Stomach (tissue), 9 donors: ENCODE results near the gene PKNOX2. TPM values are rescaled to one million over a fixed set of nuclear protein-coding genes. Genes with fewer than 3 reads are reported as not detected.
A peak's percentile ranks its signal among the peaks of the same experiment; 100 is the strongest.

Source experiments
- DNase-seq, 2 donors: peaks; one replicate each; pipeline versions ENCODE4 v3.0.0 to v3.0.0-alpha.2; 2013 to 2019
- H3K27ac ChIP-seq, 5 donors: fragments of 200-600 bp in 4 of 5; sonication (generic) in 4 of 5; one replicate each; pipeline ENCODE4 v1.5.1; 2013 to 2019; ENCODE audit warnings: mild to moderate bottlenecking in 1 of 5, moderate library complexity in 1 of 5
- H3K27me3 ChIP-seq, 3 donors: fragments of 200-600 bp; sonication (generic); one replicate each; pipeline ENCODE4 v1.5.1; 2017 to 2019; ENCODE audit warnings: mixed run types in 1 of 3
- H3K36me3 ChIP-seq, 4 donors: fragments of 200-600 bp; sonication (generic); 1 replicate in 3 of 4; 2 replicates in 1 of 4; pipeline ENCODE4 v1.5.1; 2016 to 2019
- H3K4me1 ChIP-seq, 4 donors: fragments of 200-600 bp; sonication (generic); one replicate each; pipeline ENCODE4 v1.5.1; 2016 to 2019
- H3K4me3 ChIP-seq, 4 donors: fragments of 200-600 bp; sonication (generic) in 3 of 4; one replicate each; pipeline ENCODE4 v1.5.1; 2016 to 2019; ENCODE audit warnings: mild to moderate bottlenecking in 1 of 4
- H3K9me3 ChIP-seq, 4 donors: fragments of 200-600 bp; sonication (generic); one replicate each; pipeline ENCODE4 v1.5.1; 2016 to 2019
- CTCF ChIP-seq, 7 experiments: fragments of 450-650 bp in 4 of 7; fragments of 200-600 bp in 3 of 7; sonication (generic) in 3 of 7; IDR thresholded peaks; one replicate each; pipeline ENCODE4 v1.5.1; 2016 to 2019; ENCODE audit warnings: antibody characterized with exemption in 7 of 7, control low read depth in 2 of 7, mild to moderate bottlenecking in 1 of 7
- EP300 ChIP-seq: sonication (generic); formaldehyde crosslinking; IDR thresholded peaks from one replicate; pipeline ENCODE4 v1.6.1; 2017; ENCODE audit warnings: antibody characterized with exemption
- POLR2A ChIP-seq, 4 donors: fragments of 450-650 bp; IDR thresholded peaks; one replicate each; pipeline ENCODE4 v1.6.1; 2016; ENCODE audit warnings: antibody characterized with exemption in 4 of 4, control low read depth in 2 of 4, mild to moderate bottlenecking in 1 of 4, moderate library complexity in 1 of 4
- POLR2AphosphoS5 ChIP-seq, 3 donors: sonication (generic); formaldehyde crosslinking; IDR thresholded peaks; one replicate each; pipeline ENCODE4 v1.6.1; 2016; ENCODE audit warnings: antibody characterized with exemption in 3 of 3
- WGBS, 5 donors: extraction: QIAGEN DNeasy Blood & Tissue Kit in 3 of 5; methylation state at CpG; one replicate each; pipeline versions ENCODE4 v1.1.5 to v1.1.7; 2013 to 2018; 5-methylcytosine and 5-hydroxymethylcytosine counted together
- intact Hi-C: fragments of 100-400 bp; cut with DNase I; formaldehyde crosslinking; loops from one replicate; pipeline ENCODE4 v1.15.1; 2023; ENCODE audit warnings: low total_unique reads
- polyA plus RNA-seq, 3 donors: library from polyadenylated mRNA; stranded (reverse); fragments of 200-250 nt; gene quantifications; one replicate each; pipeline ENCODE4 v1.2.3, GENCODE V29; 2013
- total RNA-seq, 5 donors: library from RNA; depleted of rRNA; stranded (reverse); fragments of >200 nt; gene quantifications; one replicate each; pipeline versions ENCODE4 v1.1.0 to v1.2.3, GENCODE V29; 2014 to 2016
- donor health status: healthy with polysubstance abuse.
- donor health status: Bipolar disorder and iron deficiency.
- donor health status: healthy.

Gene PKNOX2
- total and polyA plus RNA-seq, 8 donors: 0.83 to 4.9 (median 2.3) TPM; not detected in 1

GRCh38 chr11:125201525-125202141 lies 37.1 kb downstream of the PKNOX2 start:
- WGBS, 5 donors: 18 to 44% (median 29%) methylated on average over 10 of the region's 10 CpGs
- no peaks in the 10 kb centered on the region for H3K27me3 ChIP-seq
- TF ChIP-seq EP300 (no peak), POLR2AphosphoS5 (IDR thresholded peaks at IDR 0.05) (peak in 1 of 3 donors; percentile 9), CTCF (IDR thresholded peaks at IDR 0.05) (no peak), POLR2A (IDR thresholded peaks at IDR 0.05) (no peak)
- H3K9me3 ChIP-seq: no peaks in the 10 kb centered on the region
- intact Hi-C loops: no loop called here
- peak overlapping the region in 1 of 5 donors; percentile 33 for H3K27ac ChIP-seq
- H3K4me3 ChIP-seq: no peak overlapping the region
- H3K4me1 ChIP-seq: peaks cover 0 to 18% (median 8%) of the 10 kb centered on the region in 4 donors
- DNase-seq: peak; percentile 69 to 85
- H3K36me3 ChIP-seq: no peaks in the 10 kb centered on the region

- no peak for DNase-seq
- H3K27ac ChIP-seq: no peak overlapping the region
- peaks cover 0 to 18% (median 8%) of the 10 kb centered on the region in 4 donors for H3K4me1 ChIP-seq
- WGBS, 5 donors: 69 to 83% (median 78%) methylated on average over 4 of the region's 4 CpGs
- no peaks in the 10 kb centered on the region for H3K9me3 ChIP-seq
- TF ChIP-seq CTCF (IDR thresholded peaks at IDR 0.05) (no peak), POLR2A (IDR thresholded peaks at IDR 0.05) (no peak), POLR2AphosphoS5 (IDR thresholded peaks at IDR 0.05) (no peak), EP300 (no peak)
- H3K36me3 ChIP-seq: no peaks in the 10 kb centered on the region
- H3K4me3 ChIP-seq: no peak overlapping the region
- H3K27me3 ChIP-seq: no peaks in the 10 kb centered on the region
- intact Hi-C loops: no loop called here
Observed at GRCh38 chr11:125202362-125202880, 37.9 kb downstream of the PKNOX2 start.

DNA sequence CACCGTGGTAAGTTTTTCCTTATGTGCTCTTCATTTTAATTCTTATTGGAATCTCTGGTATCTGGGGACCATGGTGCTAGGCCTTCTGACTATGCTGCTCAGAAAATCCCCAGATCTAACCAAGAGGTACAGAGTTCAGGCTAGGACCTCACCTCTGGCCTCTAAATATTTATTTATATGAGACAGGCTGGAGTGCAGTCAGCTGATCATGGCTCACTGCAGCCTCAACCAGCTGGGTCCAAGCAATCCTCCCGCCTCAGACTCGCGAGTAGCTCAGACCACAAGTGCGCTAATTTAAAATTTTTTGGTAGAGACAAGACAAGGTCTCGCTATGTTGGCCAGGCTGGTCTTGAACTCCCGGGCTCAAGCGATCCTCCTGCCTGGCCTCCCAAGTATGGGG lies 38.4 kb downstream of the PKNOX2 start:
- no peak overlapping the region for H3K27ac ChIP-seq
- DNase-seq: no peak
- no peaks in the 10 kb centered on the region for H3K27me3 ChIP-seq
- no peak for TF ChIP-seq CTCF (IDR thresholded peaks at IDR 0.05)
- TF ChIP-seq EP300: no peak
- TF ChIP-seq POLR2AphosphoS5 (IDR thresholded peaks at IDR 0.05): no peak
- TF ChIP-seq POLR2A (IDR thresholded peaks at IDR 0.05): no peak
- no peaks in the 10 kb centered on the region for H3K9me3 ChIP-seq
- no peaks in the 10 kb centered on the region for H3K36me3 ChIP-seq
- peaks cover 0 to 18% (median 8%) of the 10 kb centered on the region in 4 donors for H3K4me1 ChIP-seq
- H3K4me3 ChIP-seq: no peak overlapping the region
- 91 to 95% (median 92%) methylated on average over 6 to 8 of the region's 8 CpGs for WGBS, 5 donors
- intact Hi-C loops: no loop called here

GRCh38 chr11:125207866-125208425 lies 43.4 kb downstream of the PKNOX2 start:
- H3K9me3 ChIP-seq: no peaks in the 10 kb centered on the region
- H3K4me3 ChIP-seq: no peak overlapping the region
- peaks cover 0 to 8% (median 4%) of the 10 kb centered on the region in 4 donors for H3K4me1 ChIP-seq
- H3K27me3 ChIP-seq: no peaks in the 10 kb centered on the region
- DNase-seq: no peak
- 0 to 46% (median 0%) methylated on average over 1 of the region's 1 CpG for WGBS, 5 donors
- H3K27ac ChIP-seq: no peak overlapping the region
- intact Hi-C loops: no loop called here
- no peaks in the 10 kb centered on the region for H3K36me3 ChIP-seq
- TF ChIP-seq POLR2AphosphoS5 (IDR thresholded peaks at IDR 0.05): no peak
- TF ChIP-seq EP300: no peak
- TF ChIP-seq POLR2A (IDR thresholded peaks at IDR 0.05): no peak
- TF ChIP-seq CTCF (IDR thresholded peaks at IDR 0.05): no peak
